ENCODE results near the gene KLHL29. TPM values are rescaled to one million over a fixed set of nuclear protein-coding genes. Genes with fewer than 3 reads are reported as not detected.

The KLHL29 gene
- total and polyA plus RNA-seq, 2 of the 13 experiments (the other 11 are each of a cell fraction or from before 2014, with no cell fraction given): 0.01 TPM; not detected in 1

DNA sequence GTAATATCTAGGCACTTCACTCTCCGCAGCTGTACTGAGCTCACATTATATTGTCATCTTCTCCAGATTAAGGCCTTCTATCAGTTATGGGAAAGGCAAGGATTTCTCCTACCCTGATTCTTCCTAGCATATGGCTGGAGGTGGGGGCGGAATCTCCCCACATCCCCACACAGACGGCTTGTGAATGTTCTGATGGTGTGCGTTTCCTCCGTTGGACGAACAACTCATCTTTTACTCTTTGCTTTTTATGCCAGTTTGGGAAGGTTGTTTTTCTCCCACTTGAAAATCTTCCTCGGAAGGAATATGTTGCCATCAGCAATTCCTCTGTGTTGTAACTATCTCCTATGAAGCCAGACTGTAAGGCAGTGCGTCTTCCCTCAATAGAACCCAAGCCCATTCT lies 24.3 kb downstream of the KLHL29 start:
- WGBS (ENCODE audit: low lambda C conversion rate): 73% methylated on average over 8 of the region's 8 CpGs
- POLR2A ChIA-PET: no interaction called here
- H3K27ac ChIP-seq (ENCODE audit: extremely low read length, insufficient read depth, low read length): no peak overlapping the region
- H3K4me3 ChIP-seq (replicated peaks in 1 of 3; ENCODE audit: insufficient read depth in 1 of 3, low read depth in 2 of 3, low read length in 3 of 3): no peak overlapping the region
- CTCF ChIA-PET (ENCODE audit: low intra/inter-chr PET ratio, low total read pairs): no interaction called here
- H3K9me3 ChIP-seq (ENCODE audit: low read length): no peaks in the 10 kb centered on the region
- ATAC-seq (no peak), FAIRE-seq (no peak), DNase-seq (ENCODE audit: low spot score) (no peak)
- H4K20me1 ChIP-seq (ENCODE audit: insufficient read depth, low read length): no peaks in the 10 kb centered on the region
- H3K9ac ChIP-seq (ENCODE audit: insufficient read depth, low read depth, low read length): no peak overlapping the region
- no peak overlapping the region for H2AFZ ChIP-seq (ENCODE audit: low read length)
- no peaks in the 10 kb centered on the region for H3K79me2 ChIP-seq (ENCODE audit: insufficient read depth, low read length)
- intact Hi-C loops (cut with micrococcal nuclease; ENCODE audit: unreplicated experiment) (no loop called here), in situ Hi-C loops (cut with HindIII; ENCODE audit: extremely low pct_ligation_motif_present, low pct_unique_long_range_greater_than_20kb) (no loop called here)
- no peaks in the 10 kb centered on the region for H3K4me1 ChIP-seq (ENCODE audit: insufficient read depth, low read length)
- BruUV-seq (replicated peaks): no TSS peak
- no peaks in the 10 kb centered on the region for H3K36me3 ChIP-seq (replicated peaks in 1 of 2; ENCODE audit: control insufficient read depth in 1 of 2, insufficient read depth in 2 of 2, low read length in 2 of 2)
- H3K27me3 ChIP-seq (ENCODE audit: control insufficient read depth in 1 of 2, insufficient read depth in 2 of 2, low read length in 2 of 2): peaks cover 0 to 7% of the 10 kb centered on the region in 2 experiments; a peak in 1 of 5 replicates
- TF ChIP-seq FOXC1 (CRISPR knock-in tag; IDR thresholded peaks at IDR 0.05; ENCODE audit: borderline replicate concordance): no peak
- no peak for TF ChIP-seq PRPF4 (IDR thresholded peaks at IDR 0.05; ENCODE audit: low read depth, low read length, poor library complexity, severe bottlenecking)
- TF ChIP-seq PTBP1 (IDR thresholded peaks at IDR 0.05; ENCODE audit: low read depth, low read length, poor library complexity, severe bottlenecking): no peak
- TF ChIP-seq, protein P1, sequence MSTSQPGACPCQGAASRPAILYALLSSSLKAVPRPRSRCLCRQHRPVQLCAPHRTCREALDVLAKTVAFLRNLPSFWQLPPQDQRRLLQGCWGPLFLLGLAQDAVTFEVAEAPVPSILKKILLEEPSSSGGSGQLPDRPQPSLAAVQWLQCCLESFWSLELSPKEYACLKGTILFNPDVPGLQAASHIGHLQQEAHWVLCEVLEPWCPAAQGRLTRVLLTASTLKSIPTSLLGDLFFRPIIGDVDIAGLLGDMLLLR (CRISPR knock-in tag; IDR thresholded peaks at IDR 0.05): no peak
- TF ChIP-seq SMARCE1 (IDR thresholded peaks at IDR 0.05; ENCODE audit: borderline replicate concordance): no peak
- TF ChIP-seq GTF3A (CRISPR knock-in tag; conservative IDR thresholded peaks at IDR 0.05): no peak
- TF ChIP-seq TBP (CRISPR knock-in tag; IDR thresholded peaks at IDR 0.05): no peak
- no peak overlapping the region for H3K4me2 ChIP-seq (ENCODE audit: low read depth, low read length)

DNA sequence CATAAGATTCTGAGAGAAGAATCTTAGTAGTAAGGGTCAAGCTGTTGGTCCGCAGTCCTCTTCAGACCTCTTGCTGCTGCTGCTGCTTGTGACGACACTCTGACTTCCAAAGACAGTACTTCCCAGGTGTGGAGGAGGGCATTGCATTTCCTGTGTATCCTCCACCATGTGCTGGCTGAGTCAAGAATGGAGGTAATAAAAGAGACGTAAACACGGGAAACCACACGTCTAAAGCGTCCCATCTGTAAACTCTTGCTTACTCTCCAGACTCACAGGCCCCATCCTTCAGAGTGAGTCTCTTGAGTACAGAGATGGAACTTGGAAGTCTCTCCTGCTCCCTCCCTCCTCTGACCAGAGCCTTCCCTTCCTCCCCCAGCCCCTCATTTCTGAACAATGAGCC lies 25.6 kb downstream of the KLHL29 start:
- Histone ChIP-seq H3K27me3 (ENCODE audit: control insufficient read depth in 1 of 2, insufficient read depth in 2 of 2, low read length in 2 of 2) (peaks cover 0 to 7% of the 10 kb centered on the region in 2 experiments; a peak in 1 of 5 replicates), H3K4me2 (ENCODE audit: low read depth, low read length) (no peak overlapping the region), H3K4me3 (replicated peaks in 1 of 3; ENCODE audit: insufficient read depth in 1 of 3, low read depth in 2 of 3, low read length in 3 of 3) (no peak overlapping the region), H3K79me2 (ENCODE audit: insufficient read depth, low read length) (no peaks in the 10 kb centered on the region), H2AFZ (ENCODE audit: low read length) (no peak overlapping the region), H3K9me3 (ENCODE audit: low read length) (no peaks in the 10 kb centered on the region), H3K36me3 (replicated peaks in 1 of 2; ENCODE audit: control insufficient read depth in 1 of 2, insufficient read depth in 2 of 2, low read length in 2 of 2) (no peaks in the 10 kb centered on the region), H4K20me1 (ENCODE audit: insufficient read depth, low read length) (no peaks in the 10 kb centered on the region), H3K27ac (ENCODE audit: extremely low read length, insufficient read depth, low read length) (no peak overlapping the region), H3K9ac (ENCODE audit: insufficient read depth, low read depth, low read length) (no peak overlapping the region), H3K4me1 (ENCODE audit: insufficient read depth, low read length) (no peaks in the 10 kb centered on the region)
- FAIRE-seq (no peak), ATAC-seq (no peak), DNase-seq (ENCODE audit: low spot score) (no peak)
- in situ Hi-C loops (cut with HindIII; ENCODE audit: extremely low pct_ligation_motif_present, low pct_unique_long_range_greater_than_20kb): no loop called here
- intact Hi-C loops (cut with micrococcal nuclease; ENCODE audit: unreplicated experiment): no loop called here
- ChIA-PET POLR2A (no interaction called here), CTCF (ENCODE audit: low intra/inter-chr PET ratio, low total read pairs) (no interaction called here)
- 67% methylated on average over 6 of the region's 6 CpGs for WGBS (ENCODE audit: low lambda C conversion rate)
- BruUV-seq (replicated peaks): no TSS peak
- TF ChIP-seq ONECUT2 (CRISPR knock-in tag; IDR thresholded peaks at IDR 0.05) (no peak), SRSF4 (IDR thresholded peaks at IDR 0.05; ENCODE audit: low read depth, low read length, poor library complexity, severe bottlenecking) (no peak), NR1H2 (CRISPR knock-in tag; IDR thresholded peaks at IDR 0.05; ENCODE audit: borderline replicate concordance, low read depth) (no peak), SMARCC2 (IDR thresholded peaks at IDR 0.05) (no peak), ZNF121 (CRISPR knock-in tag; IDR thresholded peaks at IDR 0.05) (no peak), ZFP36L1 (CRISPR knock-in tag; IDR thresholded peaks at IDR 0.05) (no peak), FOXA1 (IDR thresholded peaks at IDR 0.05) (no peak), FOXA1 (CRISPR knock-in tag; IDR thresholded peaks at IDR 0.05) (no peak)
- TF ChIP-seq, protein P2, sequence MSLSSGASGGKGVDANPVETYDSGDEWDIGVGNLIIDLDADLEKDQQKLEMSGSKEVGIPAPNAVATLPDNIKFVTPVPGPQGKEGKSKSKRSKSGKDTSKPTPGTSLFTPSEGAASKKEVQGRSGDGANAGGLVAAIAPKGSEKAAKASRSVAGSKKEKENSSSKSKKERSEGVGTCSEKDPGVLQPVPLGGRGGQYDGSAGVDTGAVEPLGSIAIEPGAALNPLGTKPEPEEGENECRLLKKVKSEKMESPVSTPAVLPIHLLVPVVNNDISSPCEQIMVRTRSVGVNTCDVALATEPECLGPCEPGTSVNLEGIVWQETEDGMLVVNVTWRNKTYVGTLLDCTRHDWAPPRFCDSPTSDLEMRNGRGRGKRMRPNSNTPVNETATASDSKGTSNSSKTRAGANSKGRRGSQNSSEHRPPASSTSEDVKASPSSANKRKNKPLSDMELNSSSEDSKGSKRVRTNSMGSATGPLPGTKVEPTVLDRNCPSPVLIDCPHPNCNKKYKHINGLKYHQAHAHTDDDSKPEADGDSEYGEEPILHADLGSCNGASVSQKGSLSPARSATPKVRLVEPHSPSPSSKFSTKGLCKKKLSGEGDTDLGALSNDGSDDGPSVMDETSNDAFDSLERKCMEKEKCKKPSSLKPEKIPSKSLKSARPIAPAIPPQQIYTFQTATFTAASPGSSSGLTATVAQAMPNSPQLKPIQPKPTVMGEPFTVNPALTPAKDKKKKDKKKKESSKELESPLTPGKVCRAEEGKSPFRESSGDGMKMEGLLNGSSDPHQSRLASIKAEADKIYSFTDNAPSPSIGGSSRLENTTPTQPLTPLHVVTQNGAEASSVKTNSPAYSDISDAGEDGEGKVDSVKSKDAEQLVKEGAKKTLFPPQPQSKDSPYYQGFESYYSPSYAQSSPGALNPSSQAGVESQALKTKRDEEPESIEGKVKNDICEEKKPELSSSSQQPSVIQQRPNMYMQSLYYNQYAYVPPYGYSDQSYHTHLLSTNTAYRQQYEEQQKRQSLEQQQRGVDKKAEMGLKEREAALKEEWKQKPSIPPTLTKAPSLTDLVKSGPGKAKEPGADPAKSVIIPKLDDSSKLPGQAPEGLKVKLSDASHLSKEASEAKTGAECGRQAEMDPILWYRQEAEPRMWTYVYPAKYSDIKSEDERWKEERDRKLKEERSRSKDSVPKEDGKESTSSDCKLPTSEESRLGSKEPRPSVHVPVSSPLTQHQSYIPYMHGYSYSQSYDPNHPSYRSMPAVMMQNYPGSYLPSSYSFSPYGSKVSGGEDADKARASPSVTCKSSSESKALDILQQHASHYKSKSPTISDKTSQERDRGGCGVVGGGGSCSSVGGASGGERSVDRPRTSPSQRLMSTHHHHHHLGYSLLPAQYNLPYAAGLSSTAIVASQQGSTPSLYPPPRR (CRISPR knock-in tag; IDR thresholded peaks at IDR 0.05; ENCODE audit: borderline replicate concordance): no peak

Data from HepG2 (cell line).